Limb (tissue), 2 donors: ENCODE results near the gene TNS3.

Experiments used
- DNase-seq, 2 donors: peaks; one replicate each; pipeline ENCODE4 v3.0.0-alpha.2; 2016; ENCODE audit errors: extremely low spot score in 2 of 2

TNS3 gene

GRCh38 chr7:47408675-47409074 is 173.2 kb downstream of the TNS3 start:
- peak in 1 of 2 donors; percentile 9 for DNase-seq

- DNase-seq, result peak in 1 of 2 donors; percentile 26
These were observed 173.9 kb downstream of the TNS3 start for GRCh38 chr7:47407821-47408674.

- peak in 1 of 2 donors; percentile 26 for DNase-seq
These were observed 174.8 kb downstream of the TNS3 start for GRCh38 chr7:47407136-47407535.

GRCh38 chr7:47406801-47407129 is 175.1 kb downstream of the TNS3 start:
- DNase-seq, result no peak

- DNase-seq, result peak; percentile 52 to 66
These were observed 175.8 kb downstream of the TNS3 start for GRCh38 chr7:47405921-47406800.

- DNase-seq, result no peak
These were observed 176.5 kb downstream of the TNS3 start for GRCh38 chr7:47405286-47405904.

GRCh38 chr7:47404010-47404409 is 177.9 kb downstream of the TNS3 start:
- no peak for DNase-seq

- DNase-seq, result no peak
These were observed 178.7 kb downstream of the TNS3 start for GRCh38 chr7:47402941-47403866.

- no peak for DNase-seq
These were observed 180.0 kb downstream of the TNS3 start for GRCh38 chr7:47401611-47402570.

- DNase-seq, result no peak
These were observed 181.1 kb downstream of the TNS3 start for GRCh38 chr7:47400741-47401206.

GRCh38 chr7:47400001-47400400 is 181.9 kb downstream of the TNS3 start:
- no peak for DNase-seq

- DNase-seq, result no peak
These were observed 187.1 kb downstream of the TNS3 start for GRCh38 chr7:47394751-47395252.

- peak in 1 of 2 donors; percentile 7 for DNase-seq
These were observed 187.7 kb downstream of the TNS3 start for GRCh38 chr7:47394216-47394615.

- DNase-seq, result no peak
These were observed 188.5 kb downstream of the TNS3 start for GRCh38 chr7:47393406-47393805.

GRCh38 chr7:47392241-47392759 is 189.6 kb downstream of the TNS3 start:
- peak; percentile 76 to 83 for DNase-seq

GRCh38 chr7:47391726-47392125 is 190.2 kb downstream of the TNS3 start:
- DNase-seq, result no peak

GRCh38 chr7:47390914-47391313 is 191.0 kb downstream of the TNS3 start:
- no peak for DNase-seq

- DNase-seq, result peak in 1 of 2 donors; percentile 21
These were observed 191.8 kb downstream of the TNS3 start for GRCh38 chr7:47389923-47390630.
